H9 (cell line): ENCODE results near the gene TBX5. TPM values are rescaled to one million over a fixed set of nuclear protein-coding genes. Genes with fewer than 3 reads are reported as not detected.

Source experiments
- DNase-seq: peaks from one replicate; pipeline ENCODE4 v3.0.0-alpha.2; 2017
- H2AFZ ChIP-seq: one replicate; pipeline ENCODE4 v1.6.1; 2013; ENCODE audit warnings: mild to moderate bottlenecking, low read length, control low read depth, moderate library complexity
- H2AK5ac ChIP-seq: 2 replicates; pipeline ENCODE4 v1.6.1; 2013; ENCODE audit warnings: low read length, control low read depth, mixed read lengths; ENCODE audit not compliant: insufficient read length
- H2BK120ac ChIP-seq: one replicate; pipeline ENCODE4 v1.6.1; 2013; ENCODE audit warnings: low read depth, mild to moderate bottlenecking, low read length, control low read depth, inconsistent platforms; ENCODE audit not compliant: poor library complexity, severe bottlenecking
- H2BK12ac ChIP-seq: 2 replicates; pipeline ENCODE4 v1.6.1; 2013; ENCODE audit warnings: low read length, control low read depth, mixed read lengths, low read depth; ENCODE audit not compliant: insufficient read length
- H2BK15ac ChIP-seq: 2 replicates; pipeline ENCODE4 v1.6.1; 2013; ENCODE audit warnings: low read depth, low read length, control low read depth
- H2BK20ac ChIP-seq: one replicate; pipeline ENCODE4 v1.6.1; 2013; ENCODE audit warnings: low read depth, mild to moderate bottlenecking, low read length, control low read depth, inconsistent platforms; ENCODE audit not compliant: poor library complexity, severe bottlenecking
- H2BK5ac ChIP-seq: 2 replicates; pipeline ENCODE4 v1.6.1; 2013; ENCODE audit warnings: low read length, control low read depth, mixed read lengths; ENCODE audit not compliant: insufficient read length
- H3K14ac ChIP-seq: 2 replicates; pipeline ENCODE4 v1.6.1; 2013; ENCODE audit warnings: low read length, control low read depth; ENCODE audit not compliant: insufficient read depth
- H3K18ac ChIP-seq: 2 replicates; pipeline ENCODE4 v1.6.1; 2013; ENCODE audit warnings: low read depth, mild to moderate bottlenecking, mixed read lengths, low read length, control low read depth; ENCODE audit not compliant: insufficient read length
- H3K23ac ChIP-seq: 2 replicates; pipeline ENCODE4 v1.6.1; 2013; ENCODE audit warnings: low read length, control low read depth, mixed read lengths, low read depth; ENCODE audit not compliant: insufficient read length
- H3K23me2 ChIP-seq: 2 replicates; pipeline ENCODE4 v1.6.1; 2013; ENCODE audit warnings: low read depth, mild to moderate bottlenecking, mixed read lengths, low read length, control low read depth; ENCODE audit not compliant: insufficient read length, poor library complexity, severe bottlenecking
- H3K27ac ChIP-seq: 2 replicates; pipeline ENCODE4 v1.5.1; 2013; ENCODE audit warnings: low read length, control low read depth, mixed read lengths, low read depth; ENCODE audit not compliant: insufficient read length
- H3K27me3 ChIP-seq: 2 replicates; pipeline ENCODE4 v1.6.1; 2013; ENCODE audit warnings: low read length, control low read depth, inconsistent platforms; ENCODE audit not compliant: insufficient read depth
- H3K4ac ChIP-seq: 2 replicates; pipeline ENCODE4 v1.6.1; 2013; ENCODE audit warnings: low read depth, mild to moderate bottlenecking, control low read depth, inconsistent platforms, low read length, moderate library complexity
- H3K4me1 ChIP-seq: 2 replicates; pipeline ENCODE4 v1.6.1; 2013; ENCODE audit warnings: low read length, control low read depth, inconsistent platforms; ENCODE audit not compliant: insufficient read depth
- H3K4me2 ChIP-seq: 2 replicates; pipeline ENCODE4 v1.6.1; 2013; ENCODE audit warnings: low read length, control low read depth, mixed read lengths; ENCODE audit not compliant: insufficient read length, insufficient read depth
- H3K56ac ChIP-seq: 2 replicates; pipeline ENCODE4 v1.6.1; 2013; ENCODE audit warnings: low read depth, mild to moderate bottlenecking, mixed read lengths, low read length, control low read depth; ENCODE audit not compliant: insufficient read length
- H3K79me1 ChIP-seq: 2 replicates; pipeline ENCODE4 v1.6.1; 2013; ENCODE audit warnings: low read depth, mild to moderate bottlenecking, moderate library complexity, low read length, control low read depth, inconsistent platforms; ENCODE audit not compliant: insufficient read depth, poor library complexity, severe bottlenecking
- H3K79me2 ChIP-seq: 2 replicates; pipeline ENCODE4 v1.6.1; 2013; ENCODE audit warnings: low read length, control low read depth, inconsistent platforms; ENCODE audit not compliant: insufficient read depth
- H3K9ac ChIP-seq: 2 replicates; pipeline ENCODE4 v1.6.1; 2013; ENCODE audit warnings: low read length, control low read depth, mixed read lengths; ENCODE audit not compliant: insufficient read length; ENCODE audit errors: extremely low read depth
- H3K9me3 ChIP-seq: one replicate; pipeline ENCODE4 v1.6.1; 2013; ENCODE audit warnings: low read depth, low read length, inconsistent platforms; ENCODE audit not compliant: control insufficient read depth
- H3T11ph ChIP-seq: one replicate; pipeline ENCODE4 v1.6.1; 2013; ENCODE audit warnings: mild to moderate bottlenecking, low read length, control low read depth, inconsistent platforms
- H4K20me1 ChIP-seq: one replicate; pipeline ENCODE4 v1.6.1; 2013; ENCODE audit not compliant: control insufficient read depth, insufficient read length, insufficient read depth
- H4K5ac ChIP-seq: 2 replicates; pipeline ENCODE4 v1.6.1; 2013; ENCODE audit warnings: low read depth, mild to moderate bottlenecking, mixed read lengths, low read length, control low read depth; ENCODE audit not compliant: insufficient read length
- H4K8ac ChIP-seq: replicated peaks from 2 replicates; pipeline ENCODE4 v1.6.1; 2013; ENCODE audit warnings: low read length, control low read depth, mixed read lengths, low read depth; ENCODE audit not compliant: insufficient read length
- H4K91ac ChIP-seq: 2 replicates; pipeline ENCODE4 v1.6.1; 2013; ENCODE audit warnings: low read depth, mild to moderate bottlenecking, moderate library complexity, mixed read lengths, low read length, control low read depth; ENCODE audit not compliant: insufficient read length
- H3K27ac Mint-ChIP-seq, 3 experiments: 2 replicates in 2 of 3; 3 replicates in 1 of 3; pipeline ENCODE4 v1.8.0; 2020 to 2021; ENCODE audit warnings: mixed read lengths in 3 of 3, mild to moderate bottlenecking in 1 of 3, moderate library complexity in 1 of 3
- H3K27me3 Mint-ChIP-seq: 2 replicates; pipeline ENCODE4 v1.8.0; 2021; ENCODE audit warnings: low read depth, mild to moderate bottlenecking, moderate library complexity, mixed read lengths
- H3K36me3 Mint-ChIP-seq, 3 experiments: 2 replicates in 2 of 3; 3 replicates in 1 of 3; pipeline ENCODE4 v1.8.0; 2020 to 2021; ENCODE audit warnings: low read depth in 3 of 3, mixed read lengths in 3 of 3; ENCODE audit not compliant: insufficient read depth in 1 of 3
- H3K4me1 Mint-ChIP-seq, 2 experiments: 2 replicates each; pipeline ENCODE4 v1.8.0; 2020; ENCODE audit warnings: mixed read lengths in 2 of 2
- H3K4me3 Mint-ChIP-seq, 2 experiments: 2 replicates in 1 of 2; 3 replicates in 1 of 2; pipeline ENCODE4 v1.8.0; 2020 to 2021; ENCODE audit warnings: mild to moderate bottlenecking in 2 of 2, mixed read lengths in 2 of 2, moderate library complexity in 1 of 2
- H3K9me3 Mint-ChIP-seq, 2 experiments: 2 replicates in 1 of 2; 3 replicates in 1 of 2; pipeline ENCODE4 v1.8.0; 2020; ENCODE audit warnings: mild to moderate bottlenecking in 2 of 2, mixed read lengths in 2 of 2, moderate library complexity in 1 of 2
- CTCF ChIP-seq: fragments of 200-600 bp; sonication (generic); conservative IDR thresholded peaks from 3 replicates; pipeline ENCODE4 v1.8.0; 2021; ENCODE audit warnings: antibody characterized with exemption, mild to moderate bottlenecking
- WGBS: extraction: QIAGEN DNeasy Blood & Tissue Kit; methylation state at CpG from one replicate; pipeline ENCODE4 v1.1.7; 2013; ENCODE audit warnings: missing lambda C conversion rate, low lambda C conversion rate, mixed read lengths; ENCODE audit not compliant: insufficient read length; ENCODE audit errors: extremely low coverage; 5-methylcytosine and 5-hydroxymethylcytosine counted together
- total RNA-seq: library from RNA; stranded (reverse); gene quantifications from 2 replicates; pipeline ENCODE4 v1.2.1, GENCODE V29; 2021

The TBX5 gene
- total RNA-seq, 1 experiment from 2014 or later: not detected

GRCh38 chr12:114397978-114398881 lies 7.7 kb downstream of the TBX5 start:
- H4K91ac ChIP-seq: no peak overlapping the region
- no peaks in the 10 kb centered on the region for H3K9me3 ChIP-seq
- H3K4me2 ChIP-seq: peak overlapping the region; percentile 0
- H4K5ac ChIP-seq: no peak overlapping the region
- H2BK12ac ChIP-seq: no peak overlapping the region
- Mint-ChIP-seq H3K36me3 (no peaks in the 10 kb centered on the region; a peak in 1 of 7 replicates), H3K27me3 (peaks cover 99% of the 10 kb centered on the region), H3K27ac (no peak overlapping the region), H3K4me1 (peaks cover 40 to 63% of the 10 kb centered on the region in 2 experiments), H3K9me3 (peaks cover 0 to 10% of the 10 kb centered on the region in 2 experiments; a peak in 1 of 5 replicates), H3K4me3 (peak overlapping the region in 1 of 2 experiments; percentile 70; a peak in 3 of 5 replicates)
- H4K20me1 ChIP-seq: no peaks in the 10 kb centered on the region
- H2AFZ ChIP-seq: no peak overlapping the region
- no peak overlapping the region for H3K4ac ChIP-seq
- peaks cover 96% of the 10 kb centered on the region for H3K27me3 ChIP-seq
- no peak overlapping the region for H2AK5ac ChIP-seq
- H3K23me2 ChIP-seq: no peaks in the 10 kb centered on the region
- H3K27ac ChIP-seq: no peak overlapping the region
- H3K14ac ChIP-seq: no peak overlapping the region
- H3T11ph ChIP-seq: no peak overlapping the region
- no peak overlapping the region for H4K8ac ChIP-seq
- no peak overlapping the region for H2BK120ac ChIP-seq
- no peak overlapping the region for H3K56ac ChIP-seq
- peak; percentile 62 for DNase-seq
- H3K9ac ChIP-seq: no peak overlapping the region
- H3K4me1 ChIP-seq: 0 out of 2 replicates have a peak, but pooled peaks cover 2% of the 10 kb centered on the region
- no CpG with 5 or more reads among the region's 23 CpGs for WGBS
- H3K23ac ChIP-seq: no peak overlapping the region
- no peaks in the 10 kb centered on the region for H3K79me2 ChIP-seq
- H2BK5ac ChIP-seq: no peak overlapping the region
- H3K18ac ChIP-seq: no peak overlapping the region
- no peak for TF ChIP-seq CTCF
- H2BK20ac ChIP-seq: no peak overlapping the region
- H2BK15ac ChIP-seq: no peak overlapping the region
- no peaks in the 10 kb centered on the region for H3K79me1 ChIP-seq
